HG02588 (cell line): ENCODE measurements around the gene HOXB4.

Experiments used
- ATAC-seq: cut with Tn5 transposase; IDR thresholded peaks from one replicate; pipeline ENCODE4 v1.9.1; 2021; ENCODE audit warnings: mild to moderate bottlenecking, moderate library complexity; ENCODE audit not compliant: unreplicated experiment

HOXB4 gene

DNA sequence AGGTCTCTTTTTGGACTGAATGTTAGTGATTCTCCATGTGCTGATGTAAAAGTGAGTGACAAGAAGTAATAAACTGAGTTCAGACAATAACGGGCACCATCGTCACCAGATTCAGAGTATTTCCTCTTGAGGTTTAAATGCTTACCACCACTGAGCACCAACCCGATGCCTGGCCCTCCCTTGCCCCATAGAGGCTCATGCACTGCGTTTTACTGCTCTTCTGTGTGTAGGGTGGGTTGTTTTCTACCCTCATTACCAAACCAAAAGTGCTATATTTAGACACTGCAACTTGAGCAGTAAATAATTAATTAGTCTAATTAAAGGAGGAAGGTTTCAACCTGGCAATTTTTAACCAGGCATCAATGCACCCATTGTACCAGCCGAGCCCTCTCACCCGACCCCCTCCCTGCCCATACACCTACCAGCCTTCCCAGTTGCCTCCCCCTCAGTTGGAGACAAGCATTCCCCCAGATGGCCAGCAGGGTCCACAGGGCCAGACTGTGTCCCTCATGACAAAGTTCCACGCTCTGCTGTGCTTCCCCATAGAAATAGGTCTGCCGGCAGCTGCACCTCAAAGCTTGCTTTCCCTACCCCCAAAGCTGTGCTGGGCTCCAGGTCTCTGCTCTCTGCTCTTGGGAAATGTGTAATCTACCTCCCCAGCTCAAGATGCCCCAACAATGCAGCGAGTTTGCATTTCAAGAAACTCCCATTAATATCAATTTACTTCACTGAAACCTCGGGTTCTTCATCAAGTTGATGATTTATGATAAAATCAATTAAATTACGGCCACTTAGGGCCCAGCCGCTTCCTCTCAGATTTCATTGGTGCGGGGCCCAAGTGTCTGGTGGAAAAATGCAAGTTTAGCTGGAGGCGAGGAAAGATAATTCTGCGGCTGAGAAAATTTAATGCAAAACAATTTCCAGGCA lies 16.0 kb downstream of the HOXB4 start:
- no peak for ATAC-seq

DNA sequence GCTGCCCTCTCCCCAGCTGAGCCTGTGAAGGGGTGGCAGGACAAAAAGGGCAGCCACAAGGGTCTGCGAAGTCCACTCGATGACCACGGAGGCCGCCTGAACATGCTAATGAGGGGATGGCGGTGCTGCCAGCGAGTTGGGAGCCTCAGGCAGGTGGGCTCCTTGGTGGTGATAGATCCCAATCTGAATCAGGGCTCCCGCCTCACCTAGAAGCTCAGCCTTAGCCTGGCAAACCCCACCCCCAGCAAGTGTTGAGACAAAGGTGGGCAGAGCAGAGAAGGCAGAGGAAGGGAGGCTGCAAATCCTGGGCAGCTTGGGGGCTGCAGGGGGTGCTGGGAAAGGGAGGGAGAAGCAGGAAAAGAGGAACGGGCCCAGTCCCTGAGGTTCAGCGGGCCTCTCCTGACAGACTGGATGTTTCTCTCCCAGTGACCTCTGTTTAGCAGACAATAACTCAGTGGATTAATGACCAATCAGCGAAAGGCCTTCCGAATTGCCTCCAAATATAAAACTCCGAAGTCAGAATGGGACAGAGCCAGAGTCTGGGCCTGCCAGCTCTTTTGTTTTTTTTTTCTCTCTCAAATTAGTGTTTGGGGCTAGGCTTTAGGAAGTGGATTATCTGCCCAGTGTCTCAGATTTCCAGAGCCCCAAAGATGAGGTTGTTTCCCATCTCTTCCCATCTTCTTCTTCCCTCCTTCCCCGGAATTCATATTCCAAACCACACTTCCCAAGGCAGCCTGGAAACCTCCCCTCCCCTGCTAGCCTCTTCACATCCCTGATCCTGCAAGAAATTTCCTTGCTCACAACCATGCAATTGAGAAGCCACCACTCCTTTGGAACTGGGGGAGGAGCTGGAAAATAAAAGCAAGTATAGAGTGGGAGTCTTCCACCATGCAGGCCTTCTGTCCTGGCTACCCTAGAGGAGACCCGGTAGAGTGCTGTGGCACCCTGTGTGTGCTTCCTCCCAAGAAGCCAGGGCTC lies 18.0 kb downstream of the HOXB4 start:
- ATAC-seq = no peak

DNA sequence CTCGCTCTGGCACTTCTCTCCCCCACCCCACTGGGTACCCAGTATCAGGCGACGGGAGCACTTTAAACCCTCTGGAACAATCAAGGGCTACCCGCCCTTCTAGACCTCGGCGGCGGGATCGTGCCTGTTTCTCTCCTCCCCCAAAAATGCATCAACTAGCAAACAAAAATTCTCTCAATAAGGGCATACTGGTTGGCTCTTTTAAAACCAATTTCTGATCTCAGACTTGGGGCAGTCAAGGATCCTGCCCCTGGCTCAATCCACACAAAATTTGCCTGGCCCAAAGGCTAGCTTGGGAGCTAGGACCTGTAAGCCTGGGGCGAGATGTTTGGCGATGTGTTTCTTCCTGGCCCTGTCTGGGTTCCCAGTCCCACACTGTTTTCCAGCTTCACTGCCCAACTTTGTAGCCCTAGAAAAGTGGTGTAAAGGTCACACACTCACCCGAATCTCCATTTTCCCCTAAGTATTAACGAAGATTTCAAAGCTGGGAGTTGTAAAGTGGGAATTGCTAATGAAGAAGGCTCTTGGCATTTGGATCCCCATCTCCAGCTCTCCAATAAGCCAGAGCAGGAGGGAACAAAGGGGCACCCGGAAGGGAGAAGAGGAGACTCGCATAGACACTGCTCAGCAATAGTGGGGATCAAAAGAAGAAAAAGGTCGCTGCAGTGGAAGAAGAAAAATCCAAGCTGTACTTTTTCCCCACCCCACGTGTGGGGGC lies 18.9 kb downstream of the HOXB4 start:
- no peak for ATAC-seq

DNA sequence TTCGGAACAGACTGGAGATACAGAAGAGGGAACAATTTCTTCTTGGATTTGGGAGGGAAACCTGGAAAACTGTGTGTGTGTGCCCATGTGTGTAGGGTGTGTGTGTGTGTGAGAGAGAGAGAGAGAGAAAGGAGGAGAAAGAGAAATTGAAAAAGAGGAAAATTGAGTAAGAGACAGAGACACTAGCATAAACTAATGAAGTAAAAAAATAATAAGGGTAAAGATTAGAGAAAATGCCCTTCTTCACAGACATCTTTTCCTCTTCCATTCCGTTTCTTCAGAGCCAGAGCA lies 19.4 kb downstream of the HOXB4 start:
- no peak for ATAC-seq

DNA sequence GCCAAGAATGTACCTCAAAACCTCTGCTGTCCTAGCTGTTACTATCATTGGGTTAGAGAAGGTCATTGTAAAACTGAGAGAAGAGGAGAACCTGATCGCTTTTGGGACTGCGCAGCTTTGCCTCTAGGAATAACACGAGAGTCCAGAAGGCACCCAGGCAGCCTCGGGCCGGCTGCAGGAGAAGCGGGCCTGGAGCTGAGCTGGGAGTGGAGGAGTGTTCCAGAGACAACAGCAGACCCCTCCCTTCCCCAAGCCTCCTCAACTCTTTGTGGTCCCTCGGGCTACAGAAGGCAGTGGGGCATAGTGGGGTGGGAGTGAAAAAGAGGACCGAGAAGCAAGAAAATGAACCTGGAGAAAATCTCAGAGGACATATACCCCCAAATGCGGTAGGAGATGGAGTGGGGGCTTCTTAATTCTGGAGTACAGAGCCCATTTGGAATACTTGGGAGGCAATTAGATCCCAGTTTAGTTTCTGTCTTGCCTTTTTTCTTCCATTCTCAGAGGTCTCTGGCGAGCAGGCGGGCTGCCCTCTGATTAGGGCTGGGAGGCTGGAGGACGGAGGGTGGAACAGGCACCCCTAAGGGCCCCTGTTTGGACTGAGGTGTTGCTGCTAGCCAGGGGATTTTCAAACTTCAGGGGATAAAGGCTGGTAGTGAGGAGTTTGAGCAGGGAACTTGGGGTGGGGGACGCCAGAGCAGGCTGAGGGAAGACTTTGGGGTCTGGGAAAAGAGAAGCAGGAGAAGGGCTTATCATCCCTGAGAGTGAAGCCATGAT lies 19.9 kb downstream of the HOXB4 start:
- ATAC-seq = no peak

DNA sequence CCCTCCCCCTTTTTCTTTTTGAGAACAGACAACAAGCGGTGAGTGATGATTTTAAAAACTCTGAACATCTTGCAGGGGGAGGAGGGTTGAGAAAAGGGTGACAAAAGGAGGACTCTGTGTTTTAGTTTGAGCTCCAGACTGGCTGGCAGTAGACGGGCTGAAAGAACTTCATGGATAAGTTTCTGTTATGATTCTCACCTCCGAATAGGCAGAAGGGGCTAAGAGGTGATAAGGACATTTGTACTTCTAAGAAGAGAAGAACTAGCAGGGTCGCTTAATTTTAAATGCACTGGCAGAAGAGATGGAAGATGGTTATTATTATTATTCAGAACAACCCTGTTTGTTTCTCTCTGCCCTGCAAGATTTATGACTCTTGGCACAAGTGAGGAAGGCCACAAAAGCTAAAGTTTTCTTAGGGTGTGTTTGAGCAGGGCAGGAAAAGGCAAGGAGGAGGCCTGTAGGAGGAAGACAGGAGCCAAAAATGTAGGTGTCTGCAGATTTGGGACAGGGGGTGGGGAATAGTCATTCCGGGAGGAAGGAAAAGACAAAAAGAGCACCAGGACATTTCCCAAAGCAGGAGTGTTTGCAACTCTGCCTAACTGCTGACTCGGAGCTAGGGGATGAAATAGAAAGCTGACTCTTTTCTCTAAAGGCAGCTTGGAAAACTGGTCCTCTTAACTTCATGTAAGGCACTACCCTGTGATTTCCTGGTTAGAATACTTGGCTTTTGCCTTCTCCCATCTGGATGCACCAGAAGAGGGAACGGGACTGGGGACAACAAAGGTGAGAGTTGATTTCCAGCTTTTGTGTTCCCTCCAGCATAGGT lies 21.4 kb downstream of the HOXB4 start:
- ATAC-seq = no peak

DNA sequence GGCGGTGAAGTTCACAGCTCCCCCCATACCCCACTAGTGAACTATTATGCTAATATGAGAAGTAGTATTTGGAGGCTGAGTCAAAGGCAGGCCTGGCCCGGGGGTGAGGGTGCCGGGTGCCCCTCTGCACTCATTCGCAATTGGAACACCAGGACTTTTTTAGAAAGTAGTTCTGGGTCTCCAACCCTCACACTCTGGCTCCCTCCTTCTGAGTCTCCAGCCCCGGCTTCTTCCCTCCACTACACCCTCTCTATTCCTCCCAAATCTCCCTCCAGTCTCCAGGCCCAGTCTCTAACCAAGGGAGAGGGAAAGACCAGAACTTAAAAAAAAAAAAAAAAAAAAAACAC lies 21.9 kb downstream of the HOXB4 start:
- ATAC-seq = no peak

DNA sequence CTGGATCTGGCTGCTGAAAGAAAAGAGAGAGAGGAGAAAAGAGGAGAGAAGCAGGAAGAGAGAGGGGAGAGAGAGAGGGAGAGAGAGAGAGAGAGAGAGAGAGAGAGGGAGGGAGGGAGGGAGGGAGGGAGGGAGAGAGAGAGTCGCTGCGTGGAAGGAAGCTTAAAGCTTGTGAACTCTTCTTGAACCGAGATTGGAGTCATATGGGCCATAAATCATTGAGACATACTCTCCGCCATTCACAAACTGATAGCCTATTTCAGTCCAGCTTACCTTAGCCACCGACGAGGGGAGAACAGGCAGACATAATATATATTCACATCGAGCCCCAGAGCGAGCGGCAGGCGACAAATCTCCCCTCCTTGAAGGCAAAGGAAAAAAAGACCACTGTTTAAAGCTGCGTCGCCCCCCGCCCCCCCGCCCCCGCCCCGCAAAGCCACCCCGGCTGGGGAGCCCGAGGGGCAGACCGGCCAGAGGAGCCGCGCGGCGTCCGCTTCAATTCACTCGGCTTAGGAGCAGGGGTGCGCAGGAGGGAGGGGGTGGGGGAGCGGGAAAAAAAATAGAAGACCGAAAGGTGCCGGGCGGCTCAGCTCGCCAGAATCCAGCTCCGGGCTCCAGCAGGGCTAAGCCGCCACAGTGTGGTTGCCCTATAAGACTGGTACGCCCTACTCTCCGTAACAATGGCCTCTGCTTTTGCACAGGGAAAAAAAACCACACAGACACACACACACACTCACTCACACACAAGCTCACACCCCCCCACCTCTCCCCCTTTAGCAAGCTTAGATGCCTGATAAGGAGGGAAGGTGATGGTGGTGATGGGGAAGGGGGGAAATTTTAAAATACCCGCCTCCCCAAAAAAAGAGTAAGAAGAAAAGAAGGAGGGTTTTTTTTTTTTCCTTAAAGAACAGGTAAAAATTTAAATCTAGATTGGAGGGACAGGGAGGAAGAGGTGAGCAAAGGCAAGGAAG lies 22.6 kb downstream of the HOXB4 start:
- no peak for ATAC-seq

DNA sequence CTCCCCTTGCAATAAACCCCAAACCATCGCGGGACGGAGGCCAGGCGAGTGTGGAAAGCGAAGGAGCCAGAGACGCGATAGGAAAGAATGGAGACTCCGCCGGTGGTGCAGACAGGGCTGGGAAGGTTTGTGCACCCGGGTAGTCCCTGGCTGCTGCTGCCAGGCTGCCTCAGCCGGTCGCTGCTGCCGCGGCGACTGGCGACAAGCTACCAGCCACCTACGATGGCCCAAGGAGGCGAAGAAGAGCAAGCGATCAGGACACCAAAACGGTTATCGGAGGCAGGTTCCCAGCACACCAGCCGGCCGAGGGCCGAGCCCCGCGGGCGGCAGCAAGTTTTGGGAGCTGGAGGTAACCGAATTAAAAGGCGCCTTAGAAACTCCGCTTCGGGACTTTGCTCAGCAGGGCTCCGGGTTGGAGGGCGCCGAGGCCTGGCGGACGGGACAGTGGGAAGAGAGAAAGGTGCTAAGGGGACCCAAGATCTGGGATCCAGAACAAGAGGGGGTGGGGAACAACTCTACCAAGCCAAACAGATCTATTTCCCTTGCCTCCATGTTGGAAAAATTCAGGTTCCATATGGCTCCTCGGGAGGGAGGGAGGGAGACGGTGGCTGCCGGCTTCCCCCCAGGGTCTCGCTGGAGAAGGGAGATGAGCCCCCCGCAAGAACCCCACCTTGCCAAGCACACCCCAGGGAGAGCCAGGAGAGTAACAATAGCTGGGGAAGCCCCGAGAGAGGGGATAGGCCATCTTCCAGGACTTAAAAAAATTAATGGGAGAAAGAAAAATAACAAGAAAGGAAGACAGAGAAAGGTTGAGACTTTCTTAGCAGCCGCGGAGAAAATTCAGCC lies 23.5 kb downstream of the HOXB4 start:
- no peak for ATAC-seq

DNA sequence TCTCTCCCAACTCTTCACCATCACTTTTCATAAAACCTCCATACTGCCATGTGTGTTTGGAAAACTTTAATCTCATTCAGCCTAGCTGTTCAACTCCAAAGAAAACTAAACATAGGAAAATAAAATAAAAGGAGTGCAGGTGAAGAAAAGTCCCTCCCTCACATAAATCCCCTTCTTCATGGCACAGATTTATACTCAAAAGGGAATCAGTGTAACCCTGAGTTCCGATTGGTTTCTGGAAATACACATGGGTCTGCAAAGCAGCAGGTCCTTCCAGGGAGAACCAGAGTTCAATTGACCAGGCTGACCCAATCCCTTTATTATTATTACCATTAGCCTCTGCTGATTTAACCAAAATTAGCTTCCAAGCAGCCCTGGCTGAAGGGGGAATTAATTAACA lies 24.3 kb downstream of the HOXB4 start:
- no peak for ATAC-seq

DNA sequence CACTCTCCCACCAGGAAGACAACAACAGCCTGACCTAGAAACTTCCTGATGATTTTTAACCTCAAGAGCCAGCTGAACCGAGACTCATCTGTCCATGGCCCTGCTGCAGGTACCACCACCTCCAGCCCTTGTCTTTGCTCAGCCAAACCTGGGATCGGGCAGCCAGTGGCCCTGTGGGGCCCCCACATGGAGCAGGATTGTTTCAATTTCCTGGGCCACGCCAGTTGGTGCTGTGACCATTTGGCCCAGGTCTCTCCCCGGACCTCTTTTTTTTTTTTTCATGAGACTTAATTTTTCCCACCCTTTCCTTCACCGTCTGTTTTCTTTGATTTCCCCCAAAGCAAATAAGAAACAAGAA lies 25.0 kb downstream of the HOXB4 start:
- ATAC-seq = no peak

DNA sequence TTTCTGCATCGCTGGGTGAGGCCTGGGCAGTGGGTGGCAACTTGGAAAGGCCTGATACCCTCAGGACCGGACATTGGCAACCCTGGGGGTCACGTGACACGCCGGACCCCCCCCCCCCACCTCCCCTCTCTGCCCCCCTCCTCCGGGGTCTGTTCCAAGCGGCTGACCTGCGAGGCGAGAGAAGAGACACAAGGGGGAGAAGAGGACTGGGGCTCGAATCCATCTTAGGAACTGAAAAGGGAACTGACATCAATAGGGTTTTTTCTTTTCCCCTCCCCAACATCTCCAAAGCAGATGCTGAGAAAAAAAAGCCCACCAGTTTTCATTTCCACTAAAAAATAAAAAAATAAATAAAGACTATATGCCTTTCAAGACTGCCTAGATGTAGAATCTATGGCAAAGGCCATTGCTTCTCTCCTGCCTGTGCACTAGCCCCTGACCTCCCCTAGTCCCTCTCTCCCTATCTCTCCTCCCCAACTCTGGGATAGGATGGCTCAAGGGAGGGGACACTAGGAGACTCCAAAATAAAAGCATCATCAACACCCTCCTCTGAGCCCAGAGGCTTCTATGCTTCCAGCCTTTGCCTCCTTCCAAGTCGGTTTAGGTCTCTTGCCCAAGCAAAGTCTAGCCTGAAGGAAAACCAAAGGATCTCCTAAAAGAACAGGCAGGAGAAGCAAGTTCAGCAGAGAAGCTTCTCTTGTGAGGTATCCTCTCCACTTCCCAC lies 25.5 kb downstream of the HOXB4 start:
- ATAC-seq = no peak

DNA sequence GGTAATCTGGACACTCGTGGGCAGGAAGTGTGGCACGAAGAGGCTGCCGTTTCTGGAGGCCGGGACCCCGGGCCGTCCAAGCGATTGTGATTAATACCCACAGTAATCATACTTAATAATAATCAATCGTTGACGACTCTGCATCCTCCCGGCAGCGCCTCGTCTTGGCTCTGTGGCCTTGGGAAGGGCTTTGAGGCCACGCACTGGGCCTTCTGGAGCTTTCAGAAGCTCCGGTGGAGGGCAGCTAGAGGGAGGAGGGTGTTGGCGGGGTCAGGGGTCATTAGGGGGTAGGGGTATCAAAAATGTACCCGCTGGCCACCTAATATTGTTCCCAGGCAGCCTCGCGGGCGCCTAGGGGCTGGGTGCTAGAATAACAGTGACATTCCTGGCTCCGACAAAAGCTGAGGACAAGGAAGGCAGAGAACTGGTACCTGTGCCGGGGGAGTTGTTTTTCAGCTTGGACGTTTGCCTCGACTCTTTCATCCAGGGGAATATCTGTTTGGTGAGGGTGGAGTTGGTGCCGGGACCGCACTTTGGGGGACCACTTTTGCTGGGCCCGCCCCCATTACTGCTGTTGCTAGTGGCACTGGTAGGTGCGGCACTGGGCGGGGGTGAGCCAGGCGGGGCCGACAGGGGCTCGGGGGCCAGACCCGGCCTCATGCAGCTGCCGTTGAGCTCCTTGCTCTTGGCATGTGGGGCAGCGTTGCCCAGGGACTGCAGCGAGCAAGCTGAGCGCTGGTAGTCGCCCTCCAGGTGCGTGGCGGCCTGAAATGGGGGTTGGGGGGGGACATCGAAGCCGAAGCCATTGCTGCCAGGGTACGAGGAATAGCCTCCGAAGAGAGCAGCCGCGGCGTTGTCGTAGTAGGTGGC lies 26.3 kb downstream of the HOXB4 start:
- ATAC-seq = no peak

DNA sequence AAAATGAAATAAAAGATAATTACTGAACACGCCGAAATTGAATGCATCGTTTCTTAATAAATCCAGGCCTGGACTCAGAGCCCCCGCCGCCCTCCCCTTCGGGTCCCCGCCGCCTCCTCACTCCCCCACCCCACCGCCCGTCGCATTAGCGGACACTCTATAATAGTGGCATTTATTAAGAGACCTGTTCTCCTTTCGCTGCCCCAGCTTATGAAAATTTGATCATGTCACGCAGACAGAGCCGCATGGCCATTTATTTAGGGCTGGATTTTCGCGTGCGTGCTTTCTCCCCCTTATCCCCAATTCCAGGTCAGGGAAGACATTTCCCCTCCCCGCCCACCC lies 27.0 kb downstream of the HOXB4 start:
- no peak for ATAC-seq

DNA sequence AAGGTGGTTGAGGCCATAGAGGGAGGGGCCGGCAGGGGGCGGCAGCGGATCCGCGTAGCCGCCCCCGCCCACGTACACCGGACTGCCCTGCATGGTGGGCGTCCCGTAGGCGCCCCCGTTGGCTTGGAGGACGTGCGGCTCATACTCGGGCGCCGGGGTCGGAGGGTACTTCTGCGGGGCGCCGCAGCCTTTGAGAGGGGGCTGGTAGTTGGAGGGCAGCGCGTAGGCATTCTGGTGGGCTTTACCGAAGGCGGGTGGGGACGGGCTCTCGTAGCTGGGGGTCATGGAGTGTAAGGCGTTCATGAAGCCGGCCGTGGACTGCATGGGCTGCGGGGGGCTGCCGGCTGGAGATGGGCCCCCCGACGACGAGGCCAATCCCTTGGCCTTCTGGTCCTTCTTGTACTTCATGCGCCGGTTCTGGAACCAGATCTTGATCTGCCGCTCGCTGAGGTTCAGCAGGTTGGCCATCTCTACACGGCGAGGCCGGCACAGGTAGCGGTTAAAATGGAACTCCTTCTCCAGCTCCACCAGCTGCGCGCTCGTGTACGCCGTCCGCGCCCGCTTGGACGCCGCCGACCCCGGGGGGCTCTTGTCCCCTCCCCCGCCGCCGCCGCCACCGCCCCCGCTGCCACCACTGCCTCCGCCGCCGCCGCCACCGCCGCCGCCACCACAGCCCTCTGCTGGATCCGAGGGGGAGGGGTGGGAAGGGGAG lies 27.5 kb downstream of the HOXB4 start:
- no peak for ATAC-seq
